Measurements from ENCODE around the gene GHRH.

Gene GHRH

GRCh38 chr20:37247547-37247946 is 14.1 kb downstream of the GHRH start:
- no peak for DNase-seq (ENCODE audit: low read depth)
- TF ChIP-seq CTCF (conservative IDR thresholded peaks at IDR 0.05; ENCODE audit: low read depth, low read length), result no peak
- no peak overlapping the region for H3K4me3 ChIP-seq (ENCODE audit: low read length)

GRCh38 chr20:37246736-37247135 is 14.9 kb downstream of the GHRH start:
- H3K4me3 ChIP-seq (ENCODE audit: low read length), result no peak overlapping the region
- no peak for DNase-seq (ENCODE audit: low read depth)
- no peak for TF ChIP-seq CTCF (conservative IDR thresholded peaks at IDR 0.05; ENCODE audit: low read depth, low read length)

- no peak overlapping the region for H3K4me3 ChIP-seq (ENCODE audit: low read length)
- no peak for DNase-seq (ENCODE audit: low read depth)
- TF ChIP-seq CTCF (conservative IDR thresholded peaks at IDR 0.05; ENCODE audit: low read depth, low read length), result no peak
Observed at GRCh38 chr20:37245216-37246150, 16.1 kb downstream of the GHRH start.

GRCh38 chr20:37244572-37244957 is 17.0 kb downstream of the GHRH start:
- no peak for TF ChIP-seq CTCF (conservative IDR thresholded peaks at IDR 0.05; ENCODE audit: low read depth, low read length)
- no peak for DNase-seq (ENCODE audit: low read depth)
- no peak overlapping the region for H3K4me3 ChIP-seq (ENCODE audit: low read length)

- no peak overlapping the region for H3K4me3 ChIP-seq (ENCODE audit: low read length)
- DNase-seq (ENCODE audit: low read depth), result no peak
- no peak for TF ChIP-seq CTCF (conservative IDR thresholded peaks at IDR 0.05; ENCODE audit: low read depth, low read length)
Observed at GRCh38 chr20:37243937-37244571, 17.6 kb downstream of the GHRH start.

- TF ChIP-seq CTCF (conservative IDR thresholded peaks at IDR 0.05; ENCODE audit: low read depth, low read length), result peak; percentile 27
- no peak overlapping the region for H3K4me3 ChIP-seq (ENCODE audit: low read length)
- DNase-seq (ENCODE audit: low read depth), result no peak
Observed at GRCh38 chr20:37243076-37243936, 18.3 kb downstream of the GHRH start.

All from retinal pigment epithelial cell (primary cell).